GM19025 (cell line): Measurements from ENCODE around the gene OVCH1.
"Not testable (repeated sequence)": the region's sequence is repeated elsewhere in the genome, so short reads cannot be mapped to it uniquely, and the experiment has no call there.

Experiments used
- ATAC-seq: cut with Tn5 transposase; IDR thresholded peaks from one replicate; pipeline ENCODE4 v1.9.1; 2021; ENCODE audit warnings: mild to moderate bottlenecking, low read depth, moderate library complexity; ENCODE audit not compliant: unreplicated experiment

OVCH1 gene

GRCh38 chr12:29503283-29503682 is 5.8 kb upstream of the OVCH1 start:
- no peak for ATAC-seq

DNA sequence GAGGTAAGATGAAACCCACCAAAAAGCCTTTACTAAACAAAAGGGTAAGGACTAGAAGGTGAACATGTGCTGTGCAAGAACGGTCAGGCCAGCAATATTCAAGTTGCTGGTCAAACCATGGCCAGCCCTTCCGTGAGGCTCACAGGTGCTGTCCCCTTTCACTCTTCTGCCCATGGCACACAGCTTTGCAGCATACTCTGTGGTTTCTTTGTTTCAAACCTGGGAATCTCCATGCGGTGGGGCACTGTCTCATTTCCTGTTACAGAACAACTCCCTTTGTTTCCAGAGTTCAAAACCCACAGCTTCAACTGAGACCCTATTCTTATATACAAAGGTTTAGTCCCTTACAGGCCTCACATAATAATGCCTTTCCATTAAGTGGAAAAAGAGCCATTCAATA is 1.7 kb upstream of the OVCH1 start:
- no peak for ATAC-seq

- no peak for ATAC-seq
Observed at GRCh38 chr12:29492891-29493290, 4.6 kb downstream of the OVCH1 start.

DNA sequence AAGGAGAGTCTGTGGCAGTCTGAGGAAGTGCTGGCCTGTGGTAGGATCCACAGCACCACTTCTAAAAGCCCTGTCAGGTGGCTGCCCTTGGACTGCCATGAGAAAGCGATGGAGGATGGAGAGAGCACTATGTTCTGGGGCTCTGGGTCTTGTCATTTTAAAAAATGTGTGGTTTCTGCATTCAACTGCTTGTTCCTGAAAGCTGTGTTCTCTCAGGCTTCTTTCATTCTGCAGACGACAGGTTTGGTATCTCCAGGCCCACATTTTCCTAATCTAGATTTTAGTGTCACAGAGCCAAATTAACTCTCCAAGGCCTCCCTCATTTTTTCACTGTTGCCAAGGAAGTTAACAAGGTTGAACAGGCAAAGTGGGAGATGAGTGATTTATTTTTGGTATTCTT is 10.5 kb downstream of the OVCH1 start:
- ATAC-seq: no peak

DNA sequence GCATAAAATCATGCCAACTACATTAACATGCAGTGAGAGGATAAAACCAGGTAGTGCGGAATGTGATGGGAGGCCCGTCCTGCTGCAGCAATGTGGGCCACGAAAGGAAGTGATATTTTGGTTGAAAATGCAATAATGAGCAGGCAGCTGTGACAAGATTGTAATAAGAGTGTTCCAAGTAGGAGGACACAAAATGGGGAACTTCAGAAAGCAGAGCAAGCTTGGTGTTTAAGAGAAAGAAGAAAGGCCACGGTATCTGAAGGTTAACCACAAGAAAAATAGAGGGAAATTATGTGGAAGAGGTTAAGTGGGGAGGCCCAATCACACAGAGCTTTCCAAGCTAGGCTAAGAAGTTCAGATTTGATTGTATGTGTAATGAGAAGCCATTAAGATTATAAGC is 34.3 kb downstream of the OVCH1 start:
- ATAC-seq: no peak

DNA sequence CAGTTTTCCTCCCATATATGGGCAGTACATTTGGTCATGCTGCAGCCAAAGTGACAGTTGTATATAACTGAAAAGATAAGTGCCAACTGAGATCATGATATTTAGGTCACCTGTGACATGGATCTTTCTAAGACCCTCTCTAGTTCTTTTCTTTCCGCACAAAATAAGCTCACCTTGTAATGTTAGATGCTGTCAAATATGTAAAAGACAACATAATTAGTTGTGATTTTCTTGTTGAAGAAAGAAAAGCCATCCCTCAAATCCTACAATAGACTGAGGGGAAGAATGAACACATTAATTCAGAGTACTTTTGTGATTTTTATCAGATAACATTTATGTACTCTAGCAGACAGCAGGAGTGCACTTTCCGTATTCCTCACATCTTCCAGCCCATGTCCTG is 37.4 kb downstream of the OVCH1 start:
- no peak for ATAC-seq

- no peak for ATAC-seq
Observed at GRCh38 chr12:29455087-29455486, 42.4 kb downstream of the OVCH1 start.

GRCh38 chr12:29451888-29452287 is 45.6 kb downstream of the OVCH1 start:
- no peak for ATAC-seq

DNA sequence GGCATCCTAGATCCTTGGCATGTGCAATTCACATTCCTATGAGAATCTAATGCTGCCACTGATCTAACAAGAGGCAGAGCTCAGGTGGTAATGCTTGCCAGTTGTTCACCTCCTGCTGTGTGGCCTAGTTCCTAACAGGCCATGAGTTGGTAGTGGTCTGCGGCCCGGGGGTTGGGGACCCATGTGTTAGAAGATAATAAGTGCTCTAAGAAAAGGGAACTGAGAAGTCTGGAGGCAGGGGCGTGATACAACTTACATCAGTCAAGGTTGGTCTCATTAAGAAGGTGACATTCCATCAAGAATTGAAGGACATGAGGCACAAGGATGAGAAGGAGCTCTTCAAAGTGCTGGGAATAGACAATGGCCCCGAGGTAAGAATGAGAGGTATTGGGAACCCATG is 49.3 kb downstream of the OVCH1 start:
- no peak for ATAC-seq

- ATAC-seq: no peak
Observed at GRCh38 chr12:29447285-29447975, 50.1 kb downstream of the OVCH1 start.

DNA sequence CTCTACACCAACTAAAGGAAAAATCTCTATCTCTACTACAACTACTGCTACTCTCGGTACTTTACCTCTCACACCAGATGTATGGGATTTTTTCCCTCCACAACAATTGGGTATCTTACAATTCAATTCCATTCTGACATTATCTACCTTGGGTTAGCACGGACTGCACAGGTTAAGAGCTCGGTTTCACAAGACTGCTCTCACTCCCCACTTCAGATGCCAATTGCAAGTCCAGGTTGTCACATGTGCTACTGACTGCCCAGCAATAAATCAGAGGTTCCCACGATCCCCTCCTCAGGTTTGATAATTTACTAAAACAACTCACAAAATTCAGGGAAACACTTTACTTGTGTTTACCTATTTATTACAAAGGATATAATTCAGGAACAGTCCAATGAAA is 58.0 kb downstream of the OVCH1 start:
- no peak for ATAC-seq

GRCh38 chr12:29438752-29439408 is 58.6 kb downstream of the OVCH1 start:
- ATAC-seq: no peak

DNA sequence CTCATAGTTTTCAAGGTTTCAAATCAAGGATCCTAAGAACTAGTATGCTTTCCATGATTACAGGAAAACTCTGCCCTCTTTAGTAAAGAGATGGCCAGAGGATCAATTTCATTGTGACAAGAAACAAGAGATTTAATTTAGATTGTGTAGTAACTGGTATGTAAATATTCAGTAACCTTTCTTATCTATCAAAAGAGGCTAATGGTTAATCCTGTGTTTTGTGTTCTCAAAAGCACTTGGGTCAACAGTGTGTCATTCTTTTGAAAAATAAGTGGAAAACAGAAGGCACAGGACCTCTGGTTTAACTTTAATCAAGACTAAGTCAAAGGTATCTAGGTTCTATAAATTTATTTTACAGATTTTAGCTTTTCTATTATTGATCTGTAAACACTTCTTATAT is 59.9 kb downstream of the OVCH1 start:
- ATAC-seq: no peak

DNA sequence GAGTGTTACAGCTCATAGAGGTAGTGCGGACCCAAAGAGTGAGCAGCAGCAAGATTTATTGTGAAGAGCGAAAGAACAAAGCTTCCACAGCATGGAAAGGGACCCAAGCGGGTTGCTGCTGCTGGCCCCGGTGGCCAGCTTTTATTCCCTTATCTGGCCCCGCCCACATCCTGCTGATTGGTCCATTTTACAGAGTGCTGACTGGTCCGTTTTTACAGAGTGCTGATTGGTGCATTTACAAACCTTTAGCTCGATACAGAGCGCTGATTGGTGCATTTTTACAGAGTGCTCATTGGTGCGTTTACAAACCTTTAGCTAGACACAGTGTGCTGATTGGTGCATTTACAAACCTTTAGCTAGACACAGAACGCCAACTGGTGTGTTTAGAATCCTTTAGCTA is 60.7 kb downstream of the OVCH1 start:
- ATAC-seq: not testable (repeated sequence)

GRCh38 chr12:29431513-29431912 is 66.0 kb downstream of the OVCH1 start:
- ATAC-seq: no peak

- no peak for ATAC-seq
Observed at GRCh38 chr12:29430716-29431044, 66.8 kb downstream of the OVCH1 start.

DNA sequence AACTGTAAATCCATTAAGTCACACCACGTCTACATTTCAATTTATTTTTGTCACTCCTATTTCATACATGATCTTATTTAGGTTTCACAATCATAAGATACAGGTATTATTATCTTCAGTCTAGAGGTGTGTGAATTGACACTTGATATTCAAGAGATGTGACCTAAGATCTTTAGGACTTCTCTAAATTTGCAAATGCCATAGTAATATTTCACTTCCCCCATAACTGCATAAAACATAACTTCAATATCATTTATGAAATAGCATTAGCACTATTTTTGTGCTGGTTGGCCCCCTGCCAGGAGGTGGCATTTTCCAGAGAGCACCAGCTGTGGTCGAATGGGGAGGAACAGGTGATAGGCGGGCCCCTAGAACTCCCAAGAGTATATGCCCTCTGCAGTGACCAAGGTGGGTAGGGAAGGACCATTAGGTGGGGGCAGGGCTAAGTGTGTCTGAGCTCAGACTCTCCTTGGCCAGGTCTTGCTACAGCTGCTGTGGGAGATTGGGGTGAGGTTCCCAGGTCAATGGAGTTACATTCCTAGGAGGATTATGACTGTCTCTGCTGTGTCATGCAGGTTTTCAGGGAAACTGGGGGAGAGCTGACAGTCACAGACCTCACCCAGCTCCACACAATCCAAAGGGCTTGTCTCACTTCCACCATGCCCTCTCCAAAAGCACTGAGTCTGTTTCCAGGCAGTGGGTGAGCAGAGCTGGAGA is 67.3 kb downstream of the OVCH1 start:
- ATAC-seq: no peak

DNA sequence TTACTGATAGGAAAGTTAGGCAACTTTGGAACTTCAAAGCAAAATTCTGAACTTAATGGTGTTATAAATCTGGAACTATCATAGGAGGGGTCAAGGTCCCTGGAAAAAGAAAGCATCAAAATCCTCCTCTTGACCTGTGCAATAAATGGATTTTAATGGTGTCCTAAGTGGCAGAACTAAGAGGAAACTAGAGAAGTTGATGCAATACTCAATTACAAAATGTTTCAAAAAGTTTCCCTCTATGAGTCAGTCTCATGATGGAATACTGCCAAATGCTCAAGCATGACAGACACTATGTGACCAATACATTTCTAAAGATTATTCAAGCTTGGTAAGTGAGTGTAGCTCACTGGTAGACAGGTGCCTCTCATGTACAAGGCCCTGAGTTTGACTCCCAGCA is 68.9 kb downstream of the OVCH1 start:
- peak; percentile 31 for ATAC-seq

DNA sequence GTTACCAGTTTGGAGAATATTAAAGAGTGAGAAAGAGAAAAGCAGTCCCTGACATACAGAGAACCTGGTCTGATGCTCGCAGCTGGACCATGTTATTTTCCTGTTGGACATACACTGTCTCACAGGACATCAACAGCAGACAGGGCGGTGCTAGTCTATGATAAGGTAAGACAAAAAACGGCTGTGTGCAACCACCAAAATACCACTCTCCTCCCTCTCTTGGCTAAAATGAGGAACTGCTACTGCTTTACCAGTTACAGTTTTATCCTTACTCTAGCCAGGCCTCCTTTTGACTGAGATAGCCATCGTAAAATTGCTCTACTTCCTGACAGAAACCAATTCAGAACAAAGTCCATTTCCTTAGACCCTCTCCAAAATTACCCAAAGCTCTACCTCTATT is 69.5 kb downstream of the OVCH1 start:
- ATAC-seq: peak; percentile 96

DNA sequence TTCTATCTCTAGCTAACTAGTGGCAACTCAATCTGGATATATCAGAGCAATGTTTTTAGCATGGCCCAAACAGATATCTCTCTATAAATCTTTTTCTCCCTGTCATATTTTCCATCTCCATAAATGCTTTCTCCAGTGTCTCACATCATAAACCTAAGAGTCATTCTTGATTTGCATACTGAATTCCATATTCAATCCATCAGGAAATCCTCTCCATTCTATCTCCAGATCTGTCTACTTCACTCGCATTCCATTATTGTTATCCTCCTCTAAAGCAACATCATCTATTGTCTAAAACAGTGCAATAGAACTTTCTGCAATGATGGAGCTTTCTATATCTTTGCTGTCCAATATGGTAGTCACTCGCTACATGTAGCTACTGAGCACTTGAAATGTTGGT is 71.0 kb downstream of the OVCH1 start:
- ATAC-seq: no peak

DNA sequence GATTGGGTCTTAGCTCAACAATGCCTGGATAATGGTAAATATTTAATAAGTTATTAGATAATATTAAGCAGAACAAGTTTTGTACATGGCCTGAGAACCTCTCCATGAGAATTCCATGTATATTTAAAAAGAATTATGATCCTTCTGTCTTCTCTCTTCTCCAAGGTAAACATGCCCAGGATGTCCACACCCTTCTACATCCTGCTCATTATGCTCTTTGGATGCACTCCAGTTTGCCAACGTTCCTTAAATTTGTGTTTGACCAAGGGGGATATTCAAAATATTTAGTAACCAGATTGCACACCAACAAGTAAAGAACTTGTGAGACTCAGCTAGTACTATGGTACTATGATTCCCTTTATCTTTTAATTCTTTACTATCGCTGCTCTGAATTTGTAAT is 71.8 kb downstream of the OVCH1 start:
- no peak for ATAC-seq

GRCh38 chr12:29416748-29417147 is 80.7 kb downstream of the OVCH1 start:
- ATAC-seq: no peak
